HG03432 (cell line): Measurements from ENCODE around the gene HLA-B.
"Not testable (repeated sequence)": the region's sequence is repeated elsewhere in the genome, so short reads cannot be mapped to it uniquely, and the experiment has no call there.

Source experiments
- ATAC-seq: cut with Tn5 transposase; IDR thresholded peaks from one replicate; pipeline ENCODE4 v1.9.1; 2021; ENCODE audit warnings: mild to moderate bottlenecking, moderate library complexity; ENCODE audit not compliant: unreplicated experiment

The HLA-B gene

GRCh38 chr6:31356946-31357466 is at the start of gene HLA-B:
Gene HLA-B, minus strand, starts transcription at chr6:31357179. Its CDS starts 21 bp downstream, at chr6:31357158.
- ATAC-seq = peak; percentile 78

GRCh38 chr6:31405996-31406395 is 49.0 kb upstream of the HLA-B start:
- no peak for ATAC-seq

GRCh38 chr6:31404061-31404364 is 47.0 kb upstream of the HLA-B start:
- ATAC-seq = not testable (repeated sequence)

GRCh38 chr6:31403283-31404060 is 46.5 kb upstream of the HLA-B start, which contains the start of gene MICA:
Gene MICA, plus strand, starts transcription at chr6:31403595. Its CDS starts 38 bp downstream, at chr6:31403633.
- ATAC-seq = peak; percentile 64

- ATAC-seq = peak; percentile 20
These were observed 45.6 kb upstream of the HLA-B start for GRCh38 chr6:31402324-31403282.

GRCh38 chr6:31401403-31401802 is 44.4 kb upstream of the HLA-B start:
- ATAC-seq = no peak

- ATAC-seq = no peak
These were observed 43.7 kb upstream of the HLA-B start for GRCh38 chr6:31400467-31401289.

- ATAC-seq = peak; percentile 42
These were observed 42.8 kb upstream of the HLA-B start for GRCh38 chr6:31399589-31400466.

- ATAC-seq = no peak
These were observed 41.0 kb upstream of the HLA-B start for GRCh38 chr6:31397901-31398525.

- ATAC-seq = not testable (repeated sequence)
These were observed 40.1 kb upstream of the HLA-B start for GRCh38 chr6:31397153-31397499.

- ATAC-seq = no peak
These were observed 39.6 kb upstream of the HLA-B start for GRCh38 chr6:31396422-31397152.

- ATAC-seq = no peak
These were observed 38.9 kb upstream of the HLA-B start for GRCh38 chr6:31395832-31396231.

GRCh38 chr6:31394381-31394780 is 37.4 kb upstream of the HLA-B start:
- ATAC-seq = no peak

GRCh38 chr6:31393932-31394331 is 37.0 kb upstream of the HLA-B start:
- no peak for ATAC-seq

GRCh38 chr6:31389802-31390132 is 32.8 kb upstream of the HLA-B start:
- not testable (repeated sequence) for ATAC-seq

- not testable (repeated sequence) for ATAC-seq
These were observed 32.2 kb upstream of the HLA-B start for GRCh38 chr6:31388916-31389801.

GRCh38 chr6:31386977-31387376 is 30.0 kb upstream of the HLA-B start:
- ATAC-seq = no peak

- no peak for ATAC-seq
These were observed 29.1 kb upstream of the HLA-B start for GRCh38 chr6:31386099-31386498.
